HEK293T (cell line): ENCODE results near the gene CEP41.

Source experiments
- L3MBTL2 ChIP-seq: fragments of 450-650 bp; conservative IDR thresholded peaks from 2 replicates; pipeline ENCODE4 v1.6.1; 2016; ENCODE audit warnings: mild to moderate bottlenecking
- SUZ12 ChIP-seq: fragments of 450-650 bp; IDR thresholded peaks from 2 replicates; pipeline ENCODE4 v1.6.1; 2016; ENCODE audit warnings: mild to moderate bottlenecking

GRCh38 chr7:130410868-130411541 is 29.8 kb downstream of the CEP41 start:
- TF ChIP-seq L3MBTL2 (no peak), SUZ12 (no peak)
